ENCODE measurements around the gene CEP78.

- TF ChIP-seq ZNF248 (tag by site-specific recombination; IDR thresholded peaks at IDR 0.05) = no peak
- no peak for TF ChIP-seq CTCF (tag by site-specific recombination; IDR thresholded peaks at IDR 0.05)
- TF ChIP-seq KLF16 (tag by site-specific recombination; IDR thresholded peaks at IDR 0.05) = no peak
- TF ChIP-seq ZNF48 (tag by site-specific recombination; IDR thresholded peaks at IDR 0.05) = no peak
- TF ChIP-seq REST (tag by site-specific recombination; IDR thresholded peaks at IDR 0.05) = no peak
- no peak for TF ChIP-seq ZNF239 (tag by site-specific recombination; IDR thresholded peaks at IDR 0.05)
- no peak for TF ChIP-seq KLF1 (tag by site-specific recombination; IDR thresholded peaks at IDR 0.05)
- no peak for TF ChIP-seq ZNF621 (tag by site-specific recombination; IDR thresholded peaks at IDR 0.05)
- TF ChIP-seq ZNF311 (tag by site-specific recombination; IDR thresholded peaks at IDR 0.05; ENCODE audit: borderline replicate concordance) = no peak
- no peak for TF ChIP-seq ZNF274 (IDR thresholded peaks at IDR 0.05; ENCODE audit: low read length)
- no peak for TF ChIP-seq ZNF274 (tag by site-specific recombination; IDR thresholded peaks at IDR 0.05; ENCODE audit: borderline replicate concordance)
- no peak for TF ChIP-seq ZNF335 (tag by site-specific recombination; conservative IDR thresholded peaks at IDR 0.05)
- no peak for TF ChIP-seq ZNF664 (tag by site-specific recombination; IDR thresholded peaks at IDR 0.05)
Observed at GRCh38 chr9:78267889-78268288, 32.0 kb downstream of the CEP78 start.

Measured in HEK293 (cell line).